Measurements from ENCODE around the gene SS18.

Gene SS18

DNA sequence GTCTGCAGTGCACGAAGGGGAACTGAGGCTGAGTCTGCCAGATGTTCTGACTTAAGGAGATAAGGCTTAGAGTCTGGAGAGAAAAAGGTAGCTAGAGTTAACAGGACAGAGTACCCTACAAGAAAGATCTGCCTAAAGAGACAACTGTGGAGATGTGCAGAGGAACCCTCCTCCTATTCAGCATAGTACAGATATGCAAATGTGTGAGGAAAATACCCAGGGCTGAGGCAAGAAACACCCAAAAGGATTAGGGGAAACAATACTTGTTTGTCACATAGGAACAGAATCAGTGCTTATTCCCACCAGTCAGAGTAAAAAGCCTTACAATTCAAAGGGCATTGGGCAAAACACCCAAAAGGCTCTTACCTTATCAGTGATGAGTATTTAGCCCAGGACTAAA, 67.8 kb downstream of the SS18 start:
- Histone ChIP-seq H3K4me1 (ENCODE audit: control insufficient read depth, insufficient read depth, low read length) (peaks cover 9% of the 10 kb centered on the region), H3K4me3 (ENCODE audit: low read depth, low read length) (no peak overlapping the region), H3K36me3 (ENCODE audit: control insufficient read depth, insufficient read depth, low read length) (no peaks in the 10 kb centered on the region), H3K27me3 (ENCODE audit: control insufficient read depth, insufficient read depth, low read length) (no peaks in the 10 kb centered on the region), H3K9me3 (ENCODE audit: control insufficient read depth, insufficient read depth, low read length) (no peaks in the 10 kb centered on the region), H3K9ac (ENCODE audit: low read depth, low read length) (no peak overlapping the region)

DNA sequence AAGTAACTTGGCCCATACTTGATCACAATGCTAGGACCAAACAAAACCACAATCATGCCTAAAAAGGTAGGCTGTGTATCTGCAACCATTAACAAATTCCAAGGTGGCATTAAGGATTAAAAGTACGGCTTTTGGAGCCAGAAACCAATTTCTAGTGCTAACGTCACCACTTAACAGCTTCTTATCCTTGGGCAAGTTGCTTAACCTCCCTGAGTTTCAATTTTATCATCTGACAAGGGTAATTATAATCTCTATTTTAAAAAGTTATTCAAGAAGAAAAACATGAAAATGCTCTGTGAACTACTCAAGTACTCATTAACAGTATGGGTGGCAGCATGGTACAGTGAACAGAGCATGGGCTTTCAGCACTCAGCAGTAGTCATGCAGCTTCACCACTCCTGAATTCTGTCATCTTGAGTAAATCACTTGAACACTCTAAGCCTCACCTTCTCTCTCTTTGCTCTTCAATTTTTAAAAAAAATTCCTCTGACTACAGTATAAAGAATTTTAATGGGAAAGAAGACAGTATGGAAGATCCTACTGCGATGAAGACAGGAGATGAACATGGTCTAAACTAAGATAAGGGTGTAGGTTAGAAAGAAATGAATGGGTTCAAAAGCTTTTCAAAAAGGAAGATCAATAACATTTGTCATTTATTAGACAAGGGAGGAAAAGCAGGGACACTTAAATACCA, 69.2 kb downstream of the SS18 start:
- H3K27me3 ChIP-seq (ENCODE audit: control insufficient read depth, insufficient read depth, low read length) = no peaks in the 10 kb centered on the region
- H3K36me3 ChIP-seq (ENCODE audit: control insufficient read depth, insufficient read depth, low read length) = no peaks in the 10 kb centered on the region
- no peaks in the 10 kb centered on the region for H3K9me3 ChIP-seq (ENCODE audit: control insufficient read depth, insufficient read depth, low read length)
- H3K9ac ChIP-seq (ENCODE audit: low read depth, low read length) = no peak overlapping the region
- H3K4me1 ChIP-seq (ENCODE audit: control insufficient read depth, insufficient read depth, low read length) = peaks cover 9% of the 10 kb centered on the region
- H3K4me3 ChIP-seq (ENCODE audit: low read depth, low read length) = no peak overlapping the region

DNA sequence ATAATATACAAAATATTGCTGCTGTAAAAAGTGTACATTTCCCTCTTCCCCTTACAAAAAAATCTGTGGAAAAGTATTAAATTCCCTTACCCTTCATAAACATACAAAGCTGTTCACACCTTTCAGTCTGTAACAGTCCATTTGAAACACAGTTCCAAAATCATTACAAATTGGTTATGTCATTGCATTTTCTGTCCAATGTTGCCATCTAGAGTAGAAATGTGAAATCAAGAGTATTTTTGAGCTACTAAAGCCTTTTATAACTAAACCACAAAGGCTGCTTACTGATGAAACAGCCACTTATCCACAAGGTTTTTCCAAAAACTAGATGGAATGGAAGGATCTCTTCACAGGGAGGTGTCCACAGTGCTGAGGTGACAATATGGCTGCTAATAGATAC, 72.5 kb downstream of the SS18 start:
- H3K4me3 ChIP-seq (ENCODE audit: low read depth, low read length) = no peak overlapping the region
- peaks cover 6% of the 10 kb centered on the region for H3K4me1 ChIP-seq (ENCODE audit: control insufficient read depth, insufficient read depth, low read length)
- no peaks in the 10 kb centered on the region for H3K36me3 ChIP-seq (ENCODE audit: control insufficient read depth, insufficient read depth, low read length)
- H3K9me3 ChIP-seq (ENCODE audit: control insufficient read depth, insufficient read depth, low read length) = no peaks in the 10 kb centered on the region
- no peaks in the 10 kb centered on the region for H3K27me3 ChIP-seq (ENCODE audit: control insufficient read depth, insufficient read depth, low read length)
- no peak overlapping the region for H3K9ac ChIP-seq (ENCODE audit: low read depth, low read length)

DNA sequence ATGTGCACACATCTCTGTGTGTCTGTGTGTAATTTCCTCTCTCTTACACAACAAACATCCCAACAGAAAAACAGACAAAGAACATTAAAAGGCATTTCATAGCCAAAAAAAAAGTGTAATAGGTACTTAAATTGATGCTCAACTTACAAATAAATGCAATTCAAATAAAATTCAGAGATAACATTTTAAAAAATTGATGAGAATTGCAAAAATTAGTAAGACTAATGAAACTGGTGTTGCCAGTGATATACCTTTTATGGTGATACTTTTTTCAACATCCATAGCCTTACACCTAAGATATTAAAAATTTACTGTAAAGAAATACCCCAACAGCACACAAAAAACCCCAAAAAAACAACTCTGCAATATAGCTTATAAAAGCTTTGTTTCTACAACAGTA, 76.0 kb downstream of the SS18 start:
- no peaks in the 10 kb centered on the region for H3K4me1 ChIP-seq (ENCODE audit: control insufficient read depth, insufficient read depth, low read length)
- no peaks in the 10 kb centered on the region for H3K36me3 ChIP-seq (ENCODE audit: control insufficient read depth, insufficient read depth, low read length)
- H3K9me3 ChIP-seq (ENCODE audit: control insufficient read depth, insufficient read depth, low read length) = no peaks in the 10 kb centered on the region
- no peak overlapping the region for H3K9ac ChIP-seq (ENCODE audit: low read depth, low read length)
- no peak overlapping the region for H3K4me3 ChIP-seq (ENCODE audit: low read depth, low read length)
- H3K27me3 ChIP-seq (ENCODE audit: control insufficient read depth, insufficient read depth, low read length) = no peaks in the 10 kb centered on the region

DNA sequence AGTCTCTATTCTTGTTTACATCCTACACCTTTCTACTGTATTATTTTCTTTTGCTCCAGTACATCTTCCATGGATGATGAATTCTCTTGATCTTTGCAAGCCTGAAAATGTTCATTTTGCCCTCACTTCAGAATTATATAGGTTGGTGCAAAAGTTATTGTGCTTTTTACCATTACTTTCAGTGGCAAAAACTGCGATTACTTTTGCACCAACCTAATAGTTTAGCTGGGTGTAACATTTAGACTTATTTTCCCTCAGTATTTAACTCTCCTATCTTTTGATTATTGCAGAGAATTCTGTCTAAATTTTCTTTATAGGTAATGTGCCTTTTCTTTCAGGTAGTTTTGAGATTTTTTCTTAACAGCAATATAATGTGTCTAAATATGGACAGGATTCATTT, 81.8 kb downstream of the SS18 start:
- Histone ChIP-seq H3K9me3 (ENCODE audit: control insufficient read depth, insufficient read depth, low read length) (no peaks in the 10 kb centered on the region), H3K4me3 (ENCODE audit: low read depth, low read length) (no peak overlapping the region), H3K27me3 (ENCODE audit: control insufficient read depth, insufficient read depth, low read length) (no peaks in the 10 kb centered on the region), H3K9ac (ENCODE audit: low read depth, low read length) (no peak overlapping the region), H3K36me3 (ENCODE audit: control insufficient read depth, insufficient read depth, low read length) (no peaks in the 10 kb centered on the region), H3K4me1 (ENCODE audit: control insufficient read depth, insufficient read depth, low read length) (no peaks in the 10 kb centered on the region)

- Histone ChIP-seq H3K4me1 (ENCODE audit: control insufficient read depth, insufficient read depth, low read length) (no peaks in the 10 kb centered on the region), H3K27me3 (ENCODE audit: control insufficient read depth, insufficient read depth, low read length) (no peaks in the 10 kb centered on the region), H3K9ac (ENCODE audit: low read depth, low read length) (no peak overlapping the region), H3K4me3 (ENCODE audit: low read depth, low read length) (no peak overlapping the region), H3K36me3 (ENCODE audit: control insufficient read depth, insufficient read depth, low read length) (no peaks in the 10 kb centered on the region), H3K9me3 (ENCODE audit: control insufficient read depth, insufficient read depth, low read length) (no peaks in the 10 kb centered on the region)
Measured at GRCh38 chr18:26008096-26008495, 82.3 kb downstream of the SS18 start.

- Histone ChIP-seq H3K27me3 (ENCODE audit: control insufficient read depth, insufficient read depth, low read length) (no peaks in the 10 kb centered on the region), H3K9me3 (ENCODE audit: control insufficient read depth, insufficient read depth, low read length) (no peaks in the 10 kb centered on the region), H3K9ac (ENCODE audit: low read depth, low read length) (no peak overlapping the region), H3K4me3 (ENCODE audit: low read depth, low read length) (no peak overlapping the region), H3K36me3 (ENCODE audit: control insufficient read depth, insufficient read depth, low read length) (no peaks in the 10 kb centered on the region), H3K4me1 (ENCODE audit: control insufficient read depth, insufficient read depth, low read length) (no peaks in the 10 kb centered on the region)
Measured at GRCh38 chr18:26005950-26006349, 84.5 kb downstream of the SS18 start.

GRCh38 chr18:26004832-26005231, 85.6 kb downstream of the SS18 start:
- H3K9me3 ChIP-seq (ENCODE audit: control insufficient read depth, insufficient read depth, low read length) = no peaks in the 10 kb centered on the region
- no peak overlapping the region for H3K9ac ChIP-seq (ENCODE audit: low read depth, low read length)
- H3K4me3 ChIP-seq (ENCODE audit: low read depth, low read length) = no peak overlapping the region
- H3K27me3 ChIP-seq (ENCODE audit: control insufficient read depth, insufficient read depth, low read length) = no peaks in the 10 kb centered on the region
- H3K4me1 ChIP-seq (ENCODE audit: control insufficient read depth, insufficient read depth, low read length) = no peaks in the 10 kb centered on the region
- no peaks in the 10 kb centered on the region for H3K36me3 ChIP-seq (ENCODE audit: control insufficient read depth, insufficient read depth, low read length)

DNA sequence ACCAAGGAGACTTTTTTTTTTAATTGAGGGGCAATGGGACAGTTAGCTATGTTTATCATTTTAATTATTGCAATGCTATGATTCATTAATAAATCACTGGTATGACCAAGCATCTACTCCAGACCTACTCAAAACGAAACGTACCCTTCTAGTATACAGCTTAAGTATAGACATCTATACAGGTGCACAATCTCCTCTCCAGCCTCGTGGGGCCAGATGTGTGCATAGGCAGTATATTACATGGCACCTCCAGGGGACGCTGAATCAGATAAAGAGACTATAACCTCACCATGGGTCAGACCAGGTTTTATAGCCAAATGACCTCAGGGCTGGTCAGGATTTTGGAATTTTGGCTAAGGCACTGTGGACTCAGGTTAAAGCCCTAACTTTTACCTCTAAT, 86.6 kb downstream of the SS18 start:
- Histone ChIP-seq H3K4me3 (ENCODE audit: low read depth, low read length) (no peak overlapping the region), H3K9ac (ENCODE audit: low read depth, low read length) (no peak overlapping the region), H3K9me3 (ENCODE audit: control insufficient read depth, insufficient read depth, low read length) (no peaks in the 10 kb centered on the region)

DNA sequence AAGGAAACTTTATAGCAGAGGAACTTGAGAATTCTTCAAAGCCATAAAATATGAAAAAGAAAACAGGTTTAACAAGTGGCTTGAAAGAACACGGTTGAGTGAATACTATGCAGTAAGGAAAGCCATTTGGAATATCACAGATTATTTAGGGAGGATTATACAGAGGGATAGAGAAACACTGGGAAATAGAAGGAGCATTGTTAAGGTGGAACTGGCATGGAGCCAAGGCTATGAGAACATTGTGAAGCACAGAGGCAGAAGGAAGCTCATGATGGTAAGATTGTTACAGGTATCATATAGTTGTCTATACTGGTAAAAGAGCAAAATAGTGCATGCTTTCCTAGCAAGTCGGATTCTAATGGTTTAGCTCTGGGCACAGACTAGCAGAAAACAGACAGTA, 87.1 kb downstream of the SS18 start:
- no peaks in the 10 kb centered on the region for H3K36me3 ChIP-seq (ENCODE audit: control insufficient read depth, insufficient read depth, low read length)
- no peak overlapping the region for H3K4me3 ChIP-seq (ENCODE audit: low read depth, low read length)
- H3K9ac ChIP-seq (ENCODE audit: low read depth, low read length) = no peak overlapping the region
- H3K9me3 ChIP-seq (ENCODE audit: control insufficient read depth, insufficient read depth, low read length) = no peaks in the 10 kb centered on the region
- H3K27me3 ChIP-seq (ENCODE audit: control insufficient read depth, insufficient read depth, low read length) = no peaks in the 10 kb centered on the region
- no peaks in the 10 kb centered on the region for H3K4me1 ChIP-seq (ENCODE audit: control insufficient read depth, insufficient read depth, low read length)

More for the DNA sequence above, 86.6 kb downstream of the SS18 start:
- Histone ChIP-seq H3K36me3 (ENCODE audit: control insufficient read depth, insufficient read depth, low read length) (no peaks in the 10 kb centered on the region), H3K27me3 (ENCODE audit: control insufficient read depth, insufficient read depth, low read length) (no peaks in the 10 kb centered on the region), H3K4me1 (ENCODE audit: control insufficient read depth, insufficient read depth, low read length) (no peaks in the 10 kb centered on the region)

DNA sequence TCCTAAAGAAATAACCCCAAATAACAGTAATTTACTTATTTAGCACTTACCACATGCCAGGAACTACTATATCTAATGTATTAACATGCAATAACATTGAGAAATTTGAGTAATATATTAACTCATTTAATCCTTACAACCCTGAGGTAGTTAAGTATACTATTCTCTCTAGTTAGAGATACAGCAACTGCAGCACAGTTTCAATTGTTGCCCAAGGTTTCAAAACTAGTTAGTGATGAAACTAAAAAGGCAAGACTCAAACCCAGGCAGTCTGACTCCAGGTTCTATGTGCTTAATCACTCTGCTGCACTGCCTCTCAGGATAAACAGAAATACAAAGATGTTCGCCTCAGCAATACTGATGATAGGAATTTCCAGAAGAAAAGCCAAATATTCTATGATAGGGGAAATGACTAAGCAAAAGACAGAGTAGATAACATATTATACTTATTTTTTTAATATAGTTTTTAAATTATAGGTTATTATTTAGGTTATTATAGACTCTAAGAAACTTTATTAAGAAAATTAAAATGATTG, 88.0 kb downstream of the SS18 start:
- no peak overlapping the region for H3K9ac ChIP-seq (ENCODE audit: low read depth, low read length)
- no peaks in the 10 kb centered on the region for H3K36me3 ChIP-seq (ENCODE audit: control insufficient read depth, insufficient read depth, low read length)
- no peak overlapping the region for H3K4me3 ChIP-seq (ENCODE audit: low read depth, low read length)
- H3K4me1 ChIP-seq (ENCODE audit: control insufficient read depth, insufficient read depth, low read length) = no peaks in the 10 kb centered on the region
- no peaks in the 10 kb centered on the region for H3K27me3 ChIP-seq (ENCODE audit: control insufficient read depth, insufficient read depth, low read length)
- H3K9me3 ChIP-seq (ENCODE audit: control insufficient read depth, insufficient read depth, low read length) = no peaks in the 10 kb centered on the region

- Histone ChIP-seq H3K4me1 (ENCODE audit: control insufficient read depth, insufficient read depth, low read length) (no peaks in the 10 kb centered on the region), H3K27me3 (ENCODE audit: control insufficient read depth, insufficient read depth, low read length) (no peaks in the 10 kb centered on the region), H3K9me3 (ENCODE audit: control insufficient read depth, insufficient read depth, low read length) (no peaks in the 10 kb centered on the region), H3K9ac (ENCODE audit: low read depth, low read length) (no peak overlapping the region), H3K4me3 (ENCODE audit: low read depth, low read length) (no peak overlapping the region), H3K36me3 (ENCODE audit: control insufficient read depth, insufficient read depth, low read length) (no peaks in the 10 kb centered on the region)
Measured at GRCh38 chr18:25998461-25998860, 92.0 kb downstream of the SS18 start.
